ENCODE measurements around the gene CARD19. TPM values are rescaled to one million over a fixed set of nuclear protein-coding genes. Genes with fewer than 3 reads are reported as not detected.

The CARD19 gene
- total RNA-seq, 1 donor = 38.9 TPM

DNA sequence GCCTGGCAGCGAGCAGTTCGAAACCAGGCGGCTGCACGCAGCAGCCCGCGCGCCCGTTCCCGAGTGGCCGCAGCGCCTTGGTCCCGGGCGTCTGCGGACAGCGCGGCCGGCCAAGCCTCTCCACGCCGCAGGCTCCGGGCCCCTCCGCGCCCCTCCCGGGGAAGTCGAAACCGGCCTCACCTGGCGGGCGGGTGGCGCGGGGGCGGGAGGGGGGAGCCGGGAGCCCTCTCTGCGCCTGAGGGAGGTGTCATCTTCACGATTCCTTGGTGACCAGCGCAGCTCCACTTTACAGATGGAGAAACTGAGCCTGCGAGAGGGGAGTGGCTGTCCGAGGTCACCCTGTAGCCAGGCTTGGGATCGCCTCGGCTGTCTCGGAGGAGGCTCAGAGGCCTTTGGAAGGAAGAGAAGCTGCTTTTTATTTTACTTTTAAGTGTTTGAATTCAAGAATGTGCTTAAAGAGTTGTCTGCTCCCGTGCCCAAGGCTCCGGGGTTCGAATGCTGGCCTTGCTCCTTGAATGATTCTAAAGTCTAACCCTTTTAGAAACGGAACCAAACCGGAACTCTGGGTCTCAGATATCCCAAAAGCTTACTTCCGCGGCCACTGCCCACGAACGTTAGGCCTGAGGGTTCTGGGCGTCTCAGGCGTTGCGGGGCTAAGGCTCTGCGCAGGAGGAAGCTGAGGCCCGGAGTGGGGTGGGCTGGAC lies 36.9 kb upstream of the CARD19 start:
- DNase-seq (ENCODE audit: low read depth) = no peak
- peak overlapping the region; percentile 31 for H3K4me3 ChIP-seq (ENCODE audit: low read depth, low read length)
- TF ChIP-seq, protein P1, sequence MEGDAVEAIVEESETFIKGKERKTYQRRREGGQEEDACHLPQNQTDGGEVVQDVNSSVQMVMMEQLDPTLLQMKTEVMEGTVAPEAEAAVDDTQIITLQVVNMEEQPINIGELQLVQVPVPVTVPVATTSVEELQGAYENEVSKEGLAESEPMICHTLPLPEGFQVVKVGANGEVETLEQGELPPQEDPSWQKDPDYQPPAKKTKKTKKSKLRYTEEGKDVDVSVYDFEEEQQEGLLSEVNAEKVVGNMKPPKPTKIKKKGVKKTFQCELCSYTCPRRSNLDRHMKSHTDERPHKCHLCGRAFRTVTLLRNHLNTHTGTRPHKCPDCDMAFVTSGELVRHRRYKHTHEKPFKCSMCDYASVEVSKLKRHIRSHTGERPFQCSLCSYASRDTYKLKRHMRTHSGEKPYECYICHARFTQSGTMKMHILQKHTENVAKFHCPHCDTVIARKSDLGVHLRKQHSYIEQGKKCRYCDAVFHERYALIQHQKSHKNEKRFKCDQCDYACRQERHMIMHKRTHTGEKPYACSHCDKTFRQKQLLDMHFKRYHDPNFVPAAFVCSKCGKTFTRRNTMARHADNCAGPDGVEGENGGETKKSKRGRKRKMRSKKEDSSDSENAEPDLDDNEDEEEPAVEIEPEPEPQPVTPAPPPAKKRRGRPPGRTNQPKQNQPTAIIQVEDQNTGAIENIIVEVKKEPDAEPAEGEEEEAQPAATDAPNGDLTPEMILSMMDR (IDR thresholded peaks at IDR 0.05; ENCODE audit: insufficient read depth, low read length) = no peak

DNA sequence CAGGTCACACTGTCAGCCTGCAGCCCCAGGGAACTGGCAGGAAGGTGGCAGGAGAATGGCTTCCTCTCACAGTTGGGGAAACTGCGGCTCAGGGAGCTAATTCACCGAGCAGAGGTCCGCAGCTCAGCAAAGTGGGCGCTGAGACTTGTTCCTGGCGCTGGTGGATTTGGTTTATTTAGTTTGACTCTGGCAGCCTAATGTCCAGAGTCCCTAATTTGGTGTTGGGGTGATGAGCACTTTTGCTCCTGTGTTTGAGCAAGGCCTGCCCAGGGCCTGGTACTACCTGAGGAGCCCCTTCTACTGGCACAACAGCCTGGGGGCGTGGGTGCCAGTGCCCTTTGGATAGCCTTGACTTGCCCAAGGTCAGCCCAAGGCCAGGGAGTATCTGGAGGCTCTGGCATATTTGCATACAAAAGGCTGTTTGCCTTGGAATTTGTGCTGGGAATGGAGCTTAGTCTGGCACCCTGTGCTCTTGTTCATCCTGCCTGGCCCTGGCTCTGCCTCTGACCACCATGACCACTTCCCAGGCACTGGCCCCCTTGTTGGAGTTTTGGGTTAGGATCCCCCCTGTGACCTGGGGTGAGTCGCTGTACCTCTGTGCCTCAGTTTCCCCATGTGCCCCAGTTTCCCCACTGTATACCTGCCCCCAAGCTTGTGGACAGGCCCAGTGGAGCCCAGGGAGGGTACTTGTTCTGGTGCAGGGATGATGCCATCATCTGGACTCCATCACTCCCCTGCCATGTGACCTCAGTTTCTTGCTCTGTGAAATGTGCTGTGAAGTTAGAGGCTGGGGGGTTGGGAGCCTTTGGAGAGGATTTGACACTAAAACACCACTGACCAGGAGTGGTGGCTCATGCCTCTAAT lies 36.1 kb upstream of the CARD19 start:
- no peak overlapping the region for H3K4me3 ChIP-seq (ENCODE audit: low read depth, low read length)
- TF ChIP-seq, protein P1 (IDR thresholded peaks at IDR 0.05; ENCODE audit: insufficient read depth, low read length) = no peak
- no peak for DNase-seq (ENCODE audit: low read depth)

DNA sequence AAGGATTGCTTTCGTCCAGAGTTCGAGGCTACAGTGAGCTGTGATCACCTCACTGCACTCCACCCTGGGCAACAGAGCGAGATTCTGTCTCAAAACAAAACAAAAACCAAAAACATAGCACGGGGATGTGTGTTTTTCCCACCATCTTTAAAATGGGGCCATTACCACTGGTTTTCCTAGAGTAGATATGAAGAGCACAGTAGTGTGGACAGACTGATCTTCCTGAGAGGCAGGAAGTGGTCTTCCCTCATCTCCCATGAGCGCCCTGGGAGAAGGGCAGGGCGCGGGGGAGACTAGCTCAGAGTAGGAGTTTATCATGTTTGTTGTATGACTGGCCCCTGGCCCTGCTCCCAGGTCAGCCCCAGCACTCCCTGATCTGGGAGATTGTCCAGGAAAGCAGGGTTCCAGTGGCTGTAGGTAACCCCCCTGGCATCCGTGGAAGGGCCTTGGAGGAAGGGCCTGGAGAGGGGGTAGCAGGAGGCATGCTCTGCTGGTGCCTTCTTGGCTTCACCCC lies 35.2 kb upstream of the CARD19 start:
- H3K4me3 ChIP-seq (ENCODE audit: low read depth, low read length) = no peak overlapping the region
- peak; percentile 33 for DNase-seq (ENCODE audit: low read depth)
- TF ChIP-seq, protein P1 (IDR thresholded peaks at IDR 0.05; ENCODE audit: insufficient read depth, low read length) = no peak

DNA sequence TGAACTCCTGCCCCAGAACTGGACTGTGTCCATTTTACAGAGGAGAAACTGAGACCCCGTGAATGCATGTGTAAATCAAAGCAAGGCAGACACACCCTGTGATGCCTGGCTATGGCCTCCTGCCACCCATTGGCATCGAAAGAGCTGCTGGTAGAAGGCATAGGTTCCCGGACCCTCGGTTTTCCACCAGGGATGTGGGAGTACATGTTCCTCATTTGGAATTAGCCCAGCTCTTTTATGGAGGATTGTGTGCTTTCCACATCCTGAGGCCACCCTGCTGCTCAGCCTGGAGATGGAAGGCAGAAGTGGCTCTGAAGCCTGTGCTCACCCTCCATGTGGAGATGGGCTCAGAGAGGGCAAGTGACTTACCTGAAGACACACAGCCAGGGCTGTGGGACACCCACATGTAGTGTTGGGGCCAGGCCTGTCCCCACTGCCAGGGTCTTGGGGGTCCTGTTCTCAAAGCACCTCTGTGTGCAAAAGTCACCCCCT lies 34.7 kb upstream of the CARD19 start:
- DNase-seq (ENCODE audit: low read depth) = no peak
- H3K4me3 ChIP-seq (ENCODE audit: low read depth, low read length) = no peak overlapping the region
- TF ChIP-seq, protein P1 (IDR thresholded peaks at IDR 0.05; ENCODE audit: insufficient read depth, low read length) = no peak

DNA sequence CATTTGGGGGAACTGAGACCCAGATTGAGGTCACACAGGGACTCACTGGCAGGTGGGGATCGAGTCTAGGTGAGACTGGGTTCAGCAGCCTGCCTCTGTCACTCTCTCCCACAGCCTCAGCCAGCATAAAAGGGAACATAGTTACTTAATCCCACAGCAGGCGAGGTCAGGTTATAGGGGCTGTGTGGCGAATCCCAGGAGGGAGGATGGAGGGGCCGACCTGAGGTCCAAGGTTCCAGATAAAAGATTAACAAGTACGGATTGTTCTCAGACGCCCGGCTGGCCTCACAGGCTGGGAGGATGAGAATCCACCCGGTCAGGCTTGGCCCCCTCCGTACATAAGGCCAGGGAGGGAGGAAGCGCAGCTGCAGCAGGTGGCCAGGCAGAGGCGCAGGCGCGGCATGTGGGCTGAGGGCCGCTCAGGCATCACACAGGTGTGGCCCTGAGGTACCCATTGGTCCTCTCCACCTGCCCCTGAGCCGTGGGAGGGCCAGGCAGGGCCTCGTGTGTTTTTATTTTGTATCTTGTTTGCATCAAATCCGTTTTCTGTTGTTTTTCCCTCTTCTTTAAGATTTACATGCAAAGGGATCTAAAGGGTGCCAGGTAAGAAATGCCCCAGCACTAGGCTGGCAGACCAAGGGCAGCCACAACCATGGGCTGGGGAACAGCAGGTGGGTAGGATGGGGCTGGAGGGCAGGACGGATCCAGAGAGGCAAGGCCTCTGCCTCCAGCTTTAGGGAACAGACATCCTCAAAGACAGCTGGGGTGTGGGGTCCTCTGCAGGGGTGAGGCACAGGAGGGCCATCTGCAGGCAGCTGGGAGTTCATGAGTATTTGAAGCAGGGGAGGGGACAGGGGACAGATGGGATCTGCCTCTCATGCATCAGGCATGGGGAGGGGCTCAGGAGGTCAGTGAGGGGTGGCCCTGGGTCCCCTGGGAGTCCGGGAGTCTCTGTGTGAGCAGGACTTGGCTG lies 33.9 kb upstream of the CARD19 start:
- H3K4me3 ChIP-seq (ENCODE audit: low read depth, low read length) = no peak overlapping the region
- no peak for DNase-seq (ENCODE audit: low read depth)
- TF ChIP-seq, protein P1 (IDR thresholded peaks at IDR 0.05; ENCODE audit: insufficient read depth, low read length) = no peak

Data from fibroblast of the aortic adventitia (primary cell).